Keratinocyte (primary cell): ENCODE data around the gene CDK15. TPM values are rescaled to one million over a fixed set of nuclear protein-coding genes. Genes with fewer than 3 reads are reported as not detected.

Experiments
- DNase-seq: peaks from one replicate; pipeline ENCODE4 v3.0.0-alpha.2; 2011; ENCODE audit warnings: low read depth, missing footprints, low spot score
- FAIRE-seq: peaks from 2 replicates; lab custom pipeline; 2011; peaks lifted over from hg19 to GRCh38; lab: Jason Lieb, UNC
- H2AFZ ChIP-seq: 2 replicates; pipeline ENCODE4 v1.6.0; 2012; ENCODE audit warnings: low read length, control low read depth, inconsistent platforms; ENCODE audit not compliant: control insufficient read depth
- H3K27ac ChIP-seq: 2 replicates; pipeline ENCODE4 v1.5.1; 2011; ENCODE audit warnings: low read length; ENCODE audit not compliant: control insufficient read depth, insufficient read depth
- H3K27me3 ChIP-seq: 3 replicates; pipeline ENCODE4 v1.6.0; 2011; ENCODE audit warnings: low read length; ENCODE audit not compliant: control insufficient read depth, insufficient read depth; ENCODE audit errors: extremely low read depth
- H3K36me3 ChIP-seq, 2 experiments: 2 replicates in 1 of 2; 3 replicates in 1 of 2; pipeline ENCODE4 v1.5.1; 2011; ENCODE audit warnings: low read length in 2 of 2, mild to moderate bottlenecking in 1 of 2; ENCODE audit not compliant: control insufficient read depth in 2 of 2, insufficient read depth in 2 of 2; ENCODE audit errors: extremely low read depth in 1 of 2
- H3K4me1 ChIP-seq: 3 replicates; pipeline ENCODE4 v1.5.1; 2011; ENCODE audit warnings: low read length; ENCODE audit not compliant: control insufficient read depth, insufficient read depth; ENCODE audit errors: extremely low read depth
- H3K4me2 ChIP-seq: 3 replicates; pipeline ENCODE4 v1.6.0; 2011; ENCODE audit warnings: low read depth, low read length; ENCODE audit not compliant: control insufficient read depth, insufficient read depth; ENCODE audit errors: extremely low read depth
- H3K4me3 ChIP-seq, 3 experiments: fragments of 200-600 bp in 1 of 3; sonication (generic) in 1 of 3; 2 replicates in 2 of 3; 3 replicates in 1 of 3; pipeline ENCODE4 v1.5.1; 2011 to 2016; ENCODE audit warnings: low read length in 3 of 3, mild to moderate bottlenecking in 3 of 3, control low read depth in 2 of 3, inconsistent platforms in 1 of 3, low read depth in 1 of 3, mixed read lengths in 1 of 3, mixed run types in 1 of 3, moderate library complexity in 1 of 3; ENCODE audit not compliant: control insufficient read depth in 2 of 3, insufficient read depth in 2 of 3; ENCODE audit errors: extremely low read depth in 1 of 3
- H3K79me2 ChIP-seq: 2 replicates; pipeline ENCODE4 v1.6.0; 2012; ENCODE audit warnings: low read length; ENCODE audit not compliant: control insufficient read depth, insufficient read depth
- H3K9ac ChIP-seq: 3 replicates; pipeline ENCODE4 v1.6.0; 2011; ENCODE audit warnings: low read length; ENCODE audit not compliant: control insufficient read depth, insufficient read depth; ENCODE audit errors: extremely low read depth
- H3K9me1 ChIP-seq: 3 replicates; pipeline ENCODE4 v1.6.0; 2011; ENCODE audit warnings: low read length; ENCODE audit not compliant: control insufficient read depth, insufficient read depth; ENCODE audit errors: extremely low read depth
- H3K9me3 ChIP-seq: 2 replicates; pipeline ENCODE4 v1.5.1; 2012; ENCODE audit warnings: low read depth, low read length; ENCODE audit not compliant: control insufficient read depth
- H4K20me1 ChIP-seq: 3 replicates; pipeline ENCODE4 v1.6.0; 2011; ENCODE audit warnings: low read length; ENCODE audit not compliant: control insufficient read depth, insufficient read depth; ENCODE audit errors: extremely low read depth
- EZH2 ChIP-seq: IDR thresholded peaks from one replicate; pipeline ENCODE4 v1.6.1; 2012; ENCODE audit warnings: inconsistent platforms, mild to moderate bottlenecking, low read length, moderate library complexity
- dilution Hi-C: fragments of 300-500 bp; cut with MboI; formaldehyde crosslinking; loops from one replicate; pipeline ENCODE4 v1.7.0; 2020; ENCODE audit warnings: low sequenced_read_pairs; ENCODE audit not compliant: extremely low pct_ligation_motif_present
- polyA plus RNA-seq, 5 experiments: library from polyadenylated mRNA; depleted of rRNA in 3 of 5; stranded (reverse) in 3 of 5; stranded (forward) in 1 of 5; unstranded in 1 of 5; fragments of >200 nt; gene quantifications; 1 replicate in 1 of 5; 2 replicates in 3 of 5; 3 replicates in 1 of 5; pipeline versions ENCODE4 v1.2.1 to v1.2.3, GENCODE V29; 2011 to 2012; ENCODE audit warnings: missing spikeins in 2 of 5, low read depth in 1 of 5, low replicate concordance in 1 of 5
- TF ChIP-seq, protein P1 (sequence below), 3 experiments: IDR thresholded peaks in 1 of 3; conservative IDR thresholded peaks in 1 of 3; optimal IDR thresholded peaks in 1 of 3; 2 replicates in 2 of 3; 3 replicates in 1 of 3; pipeline versions ENCODE3 to v1.5.1; 2011; ENCODE audit warnings: low read length in 3 of 3, mild to moderate bottlenecking in 3 of 3, moderate library complexity in 2 of 3, control low read depth in 1 of 3, inconsistent platforms in 1 of 3; ENCODE audit not compliant: insufficient read depth in 2 of 3; ENCODE audit errors: extremely low read depth in 1 of 3

The CDK15 gene
- polyA plus RNA-seq, 1 donor (not counting 4 experiments of a cell fraction or from before 2014, with no cell fraction given): 0.96 TPM

DNA sequence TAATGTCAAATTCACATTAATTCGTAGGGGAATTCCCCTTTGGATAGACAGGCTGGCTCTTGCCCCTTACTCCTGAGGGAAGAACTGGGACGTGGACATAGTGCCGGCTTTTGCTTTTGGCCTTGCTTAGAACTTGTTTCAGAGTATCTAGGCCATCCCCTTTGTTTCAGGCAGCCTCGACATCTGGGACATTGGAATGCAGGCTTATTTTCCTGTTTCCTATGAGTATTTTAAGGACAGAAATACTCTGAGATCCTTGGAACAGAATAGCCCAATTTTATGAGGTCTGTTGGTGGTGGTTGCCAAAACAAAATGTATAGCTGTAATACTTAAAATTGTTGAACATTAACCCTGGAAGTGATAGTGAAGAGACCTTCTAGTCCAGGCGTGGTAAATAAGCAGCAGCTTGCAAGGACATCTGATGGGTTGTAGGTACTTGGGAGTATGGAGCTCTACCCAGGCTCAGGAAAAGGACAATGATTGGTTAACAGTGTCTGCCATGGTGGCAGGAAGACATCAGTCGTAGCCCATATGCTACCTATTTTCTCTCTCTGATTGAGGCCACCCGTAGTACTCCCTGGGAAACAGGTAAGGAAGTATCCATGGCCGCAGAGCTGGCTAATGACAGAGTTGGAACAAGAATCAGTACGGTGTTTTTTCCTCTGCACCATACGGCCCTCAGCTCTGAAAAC, 112.4 kb downstream of the CDK15 start:
- Histone ChIP-seq H3K4me3 (no peak overlapping the region), H3K9me3 (no peaks in the 10 kb centered on the region), H3K79me2 (no peaks in the 10 kb centered on the region), H3K4me2 (no peak overlapping the region), H2AFZ (no peak overlapping the region), H4K20me1 (no peaks in the 10 kb centered on the region), H3K9me1 (no peaks in the 10 kb centered on the region), H3K4me1 (no peaks in the 10 kb centered on the region), H3K36me3 (no peaks in the 10 kb centered on the region), H3K27me3 (peaks cover 4% of the 10 kb centered on the region), H3K9ac (no peak overlapping the region), H3K27ac (no peak overlapping the region)
- dilution Hi-C loops: no loop called here
- TF ChIP-seq EZH2: no peak
- TF ChIP-seq, protein P1, sequence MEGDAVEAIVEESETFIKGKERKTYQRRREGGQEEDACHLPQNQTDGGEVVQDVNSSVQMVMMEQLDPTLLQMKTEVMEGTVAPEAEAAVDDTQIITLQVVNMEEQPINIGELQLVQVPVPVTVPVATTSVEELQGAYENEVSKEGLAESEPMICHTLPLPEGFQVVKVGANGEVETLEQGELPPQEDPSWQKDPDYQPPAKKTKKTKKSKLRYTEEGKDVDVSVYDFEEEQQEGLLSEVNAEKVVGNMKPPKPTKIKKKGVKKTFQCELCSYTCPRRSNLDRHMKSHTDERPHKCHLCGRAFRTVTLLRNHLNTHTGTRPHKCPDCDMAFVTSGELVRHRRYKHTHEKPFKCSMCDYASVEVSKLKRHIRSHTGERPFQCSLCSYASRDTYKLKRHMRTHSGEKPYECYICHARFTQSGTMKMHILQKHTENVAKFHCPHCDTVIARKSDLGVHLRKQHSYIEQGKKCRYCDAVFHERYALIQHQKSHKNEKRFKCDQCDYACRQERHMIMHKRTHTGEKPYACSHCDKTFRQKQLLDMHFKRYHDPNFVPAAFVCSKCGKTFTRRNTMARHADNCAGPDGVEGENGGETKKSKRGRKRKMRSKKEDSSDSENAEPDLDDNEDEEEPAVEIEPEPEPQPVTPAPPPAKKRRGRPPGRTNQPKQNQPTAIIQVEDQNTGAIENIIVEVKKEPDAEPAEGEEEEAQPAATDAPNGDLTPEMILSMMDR (optimal IDR thresholded peaks at IDR 0.05 in 1 of 3, IDR thresholded peaks at IDR 0.05 in 1 of 3, conservative IDR thresholded peaks at IDR 0.05 in 1 of 3; ENCODE audit: extremely low read depth in 1 of 3, insufficient read depth in 2 of 3, low read length in 3 of 3): no peak
- no peak for FAIRE-seq
- no peak for DNase-seq

DNA sequence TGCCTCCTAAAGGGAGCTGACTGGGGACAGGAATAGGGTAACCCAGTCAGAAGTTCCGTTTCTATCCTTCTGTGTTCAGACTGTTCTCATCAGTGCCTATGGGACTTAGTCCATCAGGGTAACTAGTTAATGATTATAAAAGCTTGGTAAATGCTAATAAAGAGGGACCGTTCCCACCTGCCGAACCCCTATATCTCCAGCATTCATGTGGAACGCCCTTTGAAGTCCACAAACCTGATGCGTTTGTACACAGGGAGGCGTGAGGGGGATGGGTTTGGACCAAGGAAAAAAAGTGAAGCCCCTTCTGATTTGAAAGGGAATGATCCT, 112.9 kb downstream of the CDK15 start:
- FAIRE-seq (no peak), DNase-seq (no peak)
- Histone ChIP-seq H2AFZ (no peak overlapping the region), H3K9me1 (no peaks in the 10 kb centered on the region), H3K27ac (no peak overlapping the region), H3K9ac (no peak overlapping the region), H3K79me2 (no peaks in the 10 kb centered on the region), H3K4me1 (no peaks in the 10 kb centered on the region), H3K36me3 (no peaks in the 10 kb centered on the region), H3K4me2 (no peak overlapping the region), H3K9me3 (no peaks in the 10 kb centered on the region), H3K27me3 (peaks cover 4% of the 10 kb centered on the region), H4K20me1 (no peaks in the 10 kb centered on the region), H3K4me3 (no peak overlapping the region)
- TF ChIP-seq, protein P1 (optimal IDR thresholded peaks at IDR 0.05 in 1 of 3, IDR thresholded peaks at IDR 0.05 in 1 of 3, conservative IDR thresholded peaks at IDR 0.05 in 1 of 3; ENCODE audit: extremely low read depth in 1 of 3, insufficient read depth in 2 of 3, low read length in 3 of 3): no peak
- no peak for TF ChIP-seq EZH2
- dilution Hi-C loops: no loop called here
